Heart left ventricle (tissue), 16 donors: Measurements from ENCODE around the gene KMT2A. TPM values are rescaled to one million over a fixed set of nuclear protein-coding genes. Genes with fewer than 3 reads are reported as not detected.
A peak's percentile ranks its signal among the peaks of the same experiment; 100 is the strongest.

ENCODE experiments used
- ATAC-seq, 4 donors: fragments of 200-7000 bp; cut with Tn5 transposase; one replicate each; pipeline ENCODE4 v1.9.1; 2020 to 2022; ENCODE audit warnings: moderate library complexity in 4 of 4, mild to moderate bottlenecking in 3 of 4, moderate number of reproducible peaks in 1 of 4
- DNase-seq, 5 donors: peaks; one replicate each; pipeline ENCODE4 v3.0.0-alpha.2; 2020
- H3K27ac ChIP-seq, 12 donors: fragments of 200-600 bp; sonication (generic) in 4 of 12; one replicate each; pipeline versions ENCODE4 v1.5.0 to v1.8.0; 2016 to 2022; ENCODE audit warnings: mild to moderate bottlenecking in 2 of 12
- H3K27me3 ChIP-seq, 9 donors: fragments of 200-600 bp; sonication (generic) in 2 of 9; one replicate each; pipeline versions ENCODE4 v1.5.1 to v1.8.0; 2016 to 2022; ENCODE audit warnings: mild to moderate bottlenecking in 3 of 9
- H3K36me3 ChIP-seq, 9 donors: fragments of 200-600 bp; sonication (generic) in 2 of 9; one replicate each; pipeline versions ENCODE4 v1.5.0 to v1.8.0; 2018 to 2022; ENCODE audit warnings: mild to moderate bottlenecking in 2 of 9
- H3K4me1 ChIP-seq, 12 donors: fragments of 200-600 bp; sonication (generic) in 4 of 12; one replicate each; pipeline versions ENCODE4 v1.5.0 to v1.8.0; 2016 to 2022; ENCODE audit warnings: mild to moderate bottlenecking in 3 of 12
- H3K4me3 ChIP-seq, 12 donors: fragments of 200-600 bp; sonication (generic) in 4 of 12; one replicate each; pipeline versions ENCODE4 v1.5.0 to v1.8.0; 2017 to 2022; ENCODE audit warnings: mild to moderate bottlenecking in 9 of 12, moderate library complexity in 4 of 12
- H3K9me3 ChIP-seq, 12 donors: fragments of 200-600 bp; sonication (generic) in 4 of 12; one replicate each; pipeline versions ENCODE4 v1.5.0 to v1.8.0; 2016 to 2022; ENCODE audit warnings: mild to moderate bottlenecking in 1 of 12
- CTCF ChIP-seq, 12 donors: fragments of 200-600 bp; sonication (generic) in 4 of 12; IDR thresholded peaks; one replicate each; pipeline versions ENCODE4 v1.5.0 to v1.8.0; 2018 to 2022; ENCODE audit warnings: antibody characterized with exemption in 12 of 12, mild to moderate bottlenecking in 5 of 12
- POLR2A ChIP-seq, 2 donors: fragments of 450-650 bp; IDR thresholded peaks; one replicate each; pipeline ENCODE4 v1.6.1; 2017; ENCODE audit warnings: antibody characterized with exemption in 2 of 2, mild to moderate bottlenecking in 2 of 2, moderate library complexity in 2 of 2
- WGBS, 4 donors: extraction: QIAGEN DNeasy Blood & Tissue Kit in 2 of 4; methylation state at CpG; one replicate each; pipeline versions ENCODE4 v1.1.5 to v1.1.7; 2013 to 2018; 5-methylcytosine and 5-hydroxymethylcytosine counted together
- intact Hi-C, 10 donors: fragments of 100-400 bp; cut with DNase I; formaldehyde crosslinking; loops; one replicate each; pipeline versions ENCODE4 v1.11.1 to v1.14.2; 2022
- polyA plus RNA-seq, 2 donors: library from polyadenylated mRNA; stranded (reverse); fragments of 200-250 nt; gene quantifications; one replicate each; pipeline ENCODE4 v1.2.3, GENCODE V29; 2013
- total RNA-seq, 9 donors: library from RNA; depleted of rRNA in 2 of 9; stranded (reverse); fragments of >200 nt in 2 of 9; fragmentation: NEBNext Ultra II Directional in 3 of 9; extraction: Animal tissue kit (Norgen Biotek cat#: 25700) in 3 of 9; gene quantifications; one replicate each; pipeline versions ENCODE4 v1.1.0 to v1.2.4, GENCODE V29; 2016 to 2023
- donor health status: ischemic (EF 13 %, LVEDD 7.1; RV severe dilation, severe dysfunction).
- donor health status: healthy with polysubstance abuse.
- donor health status: DM: no; HTN: yes; CAD: no.
- donor health status: DM: no; HTN: no; CAD: no.
- donor health status: ischemic (EF 25% LVEDD 6.9; RV normal size, moderate dysfunction).
- donor health status: ischemic (EF 25% LVEDD 5.7; RV mildly dilated, moderate dysfunction).
- donor health status: healthy.
- donor health status: DM: yes; HTN: yes; CAD: no.
- donor health status: ischemic (EF 35%, LVEDD 5.7; RV mildly dilated, moderate dysfunction).
- donor health status: nonischemic (EF 11% LVEDD 7.7; RV severe dilation, severe dysfunction).
- donor health status: DM: yes; HTN: yes; CAD: no.
- donor health status: PGD.
- donor health status: ischemic (EF 29% LVEDD 5.4; RV normal size, mild dysfunction).
- donor health status: nonischemic (EF 23%, LVEDD 6.1; RV moderate dilation, normal function).

The KMT2A gene
- total and polyA plus RNA-seq, 11 donors = 9.9 to 117 (median 27.7) TPM

- peak in 3 of 4 donors; percentile 48 to 69 (median 55) for ATAC-seq
- no peaks in the 10 kb centered on the region for H3K27me3 ChIP-seq
- no peak for DNase-seq
- H3K4me1 ChIP-seq = peaks cover 0 to 8% (median 0%) of the 10 kb centered on the region in 12 donors
- TF ChIP-seq CTCF (IDR thresholded peaks at IDR 0.05) = no peak
- H3K4me3 ChIP-seq = no peak overlapping the region
- H3K27ac ChIP-seq = peak overlapping the region in 3 of 12 donors; percentile 2 to 36 (median 13)
- H3K36me3 ChIP-seq = peaks cover 4 to 100% (median 100%) of the 10 kb centered on the region in 9 donors
- H3K9me3 ChIP-seq = no peaks in the 10 kb centered on the region
- 32 to 37% (median 34%) methylated on average over 3 of the region's 3 CpGs for WGBS, 4 donors
- intact Hi-C loops = no loop called here
Measured at GRCh38 chr11:118503216-118503615, 66.9 kb downstream of the KMT2A start.

- intact Hi-C loops = no loop called here
- TF ChIP-seq POLR2A (IDR thresholded peaks at IDR 0.05) (no peak), CTCF (IDR thresholded peaks at IDR 0.05) (no peak)
- H3K27ac ChIP-seq = no peak overlapping the region
- DNase-seq (no peak), ATAC-seq (no peak)
- H3K36me3 ChIP-seq = peaks cover 3 to 100% (median 100%) of the 10 kb centered on the region in 9 donors
- WGBS, 4 donors = 87 to 91% (median 90%) methylated on average over 5 of the region's 5 CpGs
- H3K4me3 ChIP-seq = no peak overlapping the region
- no peaks in the 10 kb centered on the region for H3K27me3 ChIP-seq
- no peaks in the 10 kb centered on the region for H3K4me1 ChIP-seq
- no peaks in the 10 kb centered on the region for H3K9me3 ChIP-seq
Measured at GRCh38 chr11:118511601-118512000, 75.3 kb downstream of the KMT2A start.

DNA sequence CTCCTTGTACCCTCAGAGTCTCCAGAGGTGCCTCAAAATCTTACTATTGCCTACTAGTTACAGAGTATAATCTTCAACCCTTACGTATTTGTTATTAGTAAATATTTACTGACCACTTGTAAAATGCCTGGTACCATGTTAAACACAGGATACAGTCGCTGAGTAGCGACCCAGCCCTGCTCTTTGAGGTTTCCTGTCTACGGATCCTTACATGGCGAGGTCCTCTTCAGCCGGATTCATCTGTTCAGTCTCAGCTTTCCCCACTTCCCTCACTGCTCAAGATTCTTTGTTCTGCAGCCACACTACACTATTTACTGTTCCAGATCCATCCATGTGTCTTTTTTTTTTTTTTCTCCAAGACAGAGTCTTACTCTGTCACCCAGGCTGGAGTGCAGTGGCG is 77.8 kb downstream of the KMT2A start:
- intact Hi-C loops = no loop called here
- Histone ChIP-seq H3K36me3 (peaks cover 3 to 100% (median 99%) of the 10 kb centered on the region in 9 donors), H3K9me3 (no peaks in the 10 kb centered on the region), H3K27me3 (no peaks in the 10 kb centered on the region), H3K4me3 (no peak overlapping the region), H3K4me1 (no peaks in the 10 kb centered on the region), H3K27ac (no peak overlapping the region)
- 75 to 85% (median 81%) methylated on average over 7 of the region's 7 CpGs for whole genome bisulfite sequencing, 4 donors
- TF ChIP-seq POLR2A (IDR thresholded peaks at IDR 0.05) (no peak), CTCF (IDR thresholded peaks at IDR 0.05) (no peak)
- ATAC-seq = no peak
- no peak for DNase-seq

- Histone ChIP-seq H3K27me3 (no peaks in the 10 kb centered on the region), H3K4me1 (peaks cover 0 to 11% (median 2%) of the 10 kb centered on the region in 12 donors), H3K4me3 (no peak overlapping the region), H3K36me3 (peaks cover 0 to 100% (median 99%) of the 10 kb centered on the region in 9 donors), H3K9me3 (no peaks in the 10 kb centered on the region), H3K27ac (no peak overlapping the region)
- ATAC-seq (no peak), DNase-seq (no peak)
- WGBS, 4 donors = 85 to 86% (median 86%) methylated on average over 6 of the region's 6 CpGs
- intact Hi-C loops = no loop called here
- TF ChIP-seq POLR2A (IDR thresholded peaks at IDR 0.05) = no peak
- TF ChIP-seq CTCF (IDR thresholded peaks at IDR 0.05) = no peak
Measured at GRCh38 chr11:118519549-118519948, 83.3 kb downstream of the KMT2A start.
